Erythroblast (primary cell): ENCODE results near the gene TTF2.

Experiments
- DNase-seq, 2 experiments: peaks; one replicate each; lab custom pipeline; 2025; lab: John Stamatoyannopoulos, UW
- GATA1 ChIP-seq: IDR thresholded peaks from 2 replicates; pipeline ENCODE4 v1.6.1; 2011; ENCODE audit warnings: low read depth, mild to moderate bottlenecking, control low read depth, low read length, moderate library complexity
- POLR2A ChIP-seq: IDR thresholded peaks from 2 replicates; pipeline ENCODE4 v1.6.1; 2011; ENCODE audit warnings: mild to moderate bottlenecking, low read length

Gene TTF2

GRCh38 chr1:117059678-117060440 lies at the start of gene TTF2:
Gene TTF2, plus strand, starts transcription at chr1:117060326. Its CDS starts 21 bp downstream, at chr1:117060347.
- peak; percentile 98 to 99 for DNase-seq
- no peak for TF ChIP-seq GATA1
- TF ChIP-seq POLR2A: peak; percentile 88

- TF ChIP-seq POLR2A (no peak), GATA1 (no peak)
- DNase-seq: no peak
Observed at GRCh38 chr1:117011334-117011733, 48.8 kb upstream of the TTF2 start.

- TF ChIP-seq GATA1 (no peak), POLR2A (no peak)
- no peak for DNase-seq
Observed at GRCh38 chr1:117013309-117013858, 46.7 kb upstream of the TTF2 start.

- no peak for TF ChIP-seq POLR2A
- no peak for TF ChIP-seq GATA1
- DNase-seq: no peak
Observed at GRCh38 chr1:117014209-117014608, 45.9 kb upstream of the TTF2 start.

- DNase-seq: no peak
- no peak for TF ChIP-seq POLR2A
- TF ChIP-seq GATA1: no peak
Observed at GRCh38 chr1:117015724-117016123, 44.4 kb upstream of the TTF2 start.

- TF ChIP-seq POLR2A: no peak
- TF ChIP-seq GATA1: no peak
- no peak for DNase-seq
Observed at GRCh38 chr1:117017062-117017461, 43.1 kb upstream of the TTF2 start.

- no peak for DNase-seq
- TF ChIP-seq POLR2A (no peak), GATA1 (no peak)
Observed at GRCh38 chr1:117017648-117018047, 42.5 kb upstream of the TTF2 start.

- no peak for DNase-seq
- no peak for TF ChIP-seq GATA1
- TF ChIP-seq POLR2A: no peak
Observed at GRCh38 chr1:117020526-117021156, 39.5 kb upstream of the TTF2 start.

- TF ChIP-seq POLR2A (no peak), GATA1 (no peak)
- DNase-seq: no peak
Observed at GRCh38 chr1:117022114-117022513, 38.0 kb upstream of the TTF2 start.

- DNase-seq: no peak
- TF ChIP-seq GATA1 (no peak), POLR2A (no peak)
Observed at GRCh38 chr1:117025568-117025967, 34.6 kb upstream of the TTF2 start.

GRCh38 chr1:117026361-117026760 lies 33.8 kb upstream of the TTF2 start:
- no peak for TF ChIP-seq POLR2A
- no peak for DNase-seq

- DNase-seq: no peak
- no peak for TF ChIP-seq GATA1
- no peak for TF ChIP-seq POLR2A
Observed at GRCh38 chr1:117029685-117030084, 30.4 kb upstream of the TTF2 start.

- no peak for DNase-seq
- TF ChIP-seq GATA1 (no peak), POLR2A (no peak)
Observed at GRCh38 chr1:117030271-117030877, 29.8 kb upstream of the TTF2 start.

- TF ChIP-seq GATA1 (no peak), POLR2A (no peak)
- no peak for DNase-seq
Observed at GRCh38 chr1:117032266-117032665, 27.9 kb upstream of the TTF2 start.
